ENCODE measurements around the gene GPD2. TPM values are rescaled to one million over a fixed set of nuclear protein-coding genes. Genes with fewer than 3 reads are reported as not detected.

GPD2 gene
- total RNA-seq, 2 experiments from 2014 or later = 41.2 to 46.2 TPM

GRCh38 chr2:156427074-156427473 lies 9.1 kb upstream of the GPD2 start:
- peaks cover 9% of the 10 kb centered on the region for H3K27me3 Mint-ChIP-seq
- no peaks in the 10 kb centered on the region for H3K9me3 Mint-ChIP-seq

GRCh38 chr2:156429211-156429610 lies 7.0 kb upstream of the GPD2 start:
- H3K4me1 Mint-ChIP-seq = peaks cover 16% of the 10 kb centered on the region
- H3K27ac Mint-ChIP-seq = no peak overlapping the region
- H3K4me3 Mint-ChIP-seq = no peak overlapping the region
- H3K36me3 Mint-ChIP-seq = no peaks in the 10 kb centered on the region
- H3K9me3 Mint-ChIP-seq = no peaks in the 10 kb centered on the region
- peaks cover 5% of the 10 kb centered on the region for H3K27me3 Mint-ChIP-seq
- no peak for DNase-seq

More at GRCh38 chr2:156427074-156427473, 9.1 kb upstream of the GPD2 start:
- Mint-ChIP-seq H3K4me1 (peaks cover 16% of the 10 kb centered on the region), H3K27ac (no peak overlapping the region), H3K4me3 (no peak overlapping the region), H3K36me3 (no peaks in the 10 kb centered on the region)
- no peak for DNase-seq

- Mint-ChIP-seq H3K4me1 (peaks cover 20% of the 10 kb centered on the region), H3K36me3 (no peaks in the 10 kb centered on the region), H3K4me3 (no peak overlapping the region), H3K27me3 (peaks cover 1% of the 10 kb centered on the region), H3K9me3 (no peaks in the 10 kb centered on the region), H3K27ac (peak overlapping the region; percentile 51)
- DNase-seq = no peak
Observed at GRCh38 chr2:156430236-156430979, 5.8 kb upstream of the GPD2 start.

DNA sequence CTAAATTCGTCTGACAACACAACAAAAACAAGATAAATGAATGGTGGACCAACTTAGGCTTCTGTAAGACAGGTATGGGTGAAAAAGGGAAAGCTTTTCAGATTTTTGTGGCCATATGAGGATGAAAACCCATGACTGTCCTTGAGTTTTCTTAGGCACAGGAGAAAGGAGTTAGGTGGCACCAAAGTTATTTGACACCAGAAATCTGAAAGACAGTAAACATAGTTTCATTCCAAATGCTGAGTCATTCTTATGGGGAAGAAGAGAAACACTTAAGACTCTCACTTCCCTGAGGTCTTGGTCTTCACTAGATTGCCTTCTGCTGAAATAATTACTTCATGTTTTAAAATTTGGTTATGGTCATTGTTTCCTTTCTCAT lies 5.2 kb upstream of the GPD2 start:
- Mint-ChIP-seq H3K27ac (peak overlapping the region; percentile 51), H3K36me3 (no peaks in the 10 kb centered on the region), H3K4me1 (peaks cover 20% of the 10 kb centered on the region), H3K9me3 (no peaks in the 10 kb centered on the region), H3K27me3 (no peaks in the 10 kb centered on the region), H3K4me3 (no peak overlapping the region)
- DNase-seq = no peak

GRCh38 chr2:156434461-156435291 lies 1.5 kb upstream of the GPD2 start:
- Mint-ChIP-seq H3K27me3 (no peaks in the 10 kb centered on the region), H3K36me3 (peaks cover 17% of the 10 kb centered on the region), H3K4me3 (peak overlapping the region; percentile 22), H3K4me1 (peaks cover 41% of the 10 kb centered on the region), H3K27ac (no peak overlapping the region), H3K9me3 (no peaks in the 10 kb centered on the region)
- no peak for DNase-seq

- H3K27me3 Mint-ChIP-seq = no peaks in the 10 kb centered on the region
- no peak for DNase-seq
- H3K36me3 Mint-ChIP-seq = peaks cover 21% of the 10 kb centered on the region
- peak overlapping the region; percentile 96 for H3K27ac Mint-ChIP-seq
- H3K9me3 Mint-ChIP-seq = no peaks in the 10 kb centered on the region
- H3K4me3 Mint-ChIP-seq = peak overlapping the region; percentile 57
- peaks cover 42% of the 10 kb centered on the region for H3K4me1 Mint-ChIP-seq
Observed at GRCh38 chr2:156435396-156435717, 822 bp upstream of the GPD2 start.

- Mint-ChIP-seq H3K27ac (peak overlapping the region; percentile 96), H3K9me3 (no peaks in the 10 kb centered on the region), H3K27me3 (no peaks in the 10 kb centered on the region), H3K36me3 (peaks cover 30% of the 10 kb centered on the region), H3K4me1 (peaks cover 31% of the 10 kb centered on the region), H3K4me3 (peak overlapping the region; percentile 97)
- peak; percentile 11 for DNase-seq
Observed at GRCh38 chr2:156436497-156437085, 412 bp downstream of the GPD2 start.

DNA sequence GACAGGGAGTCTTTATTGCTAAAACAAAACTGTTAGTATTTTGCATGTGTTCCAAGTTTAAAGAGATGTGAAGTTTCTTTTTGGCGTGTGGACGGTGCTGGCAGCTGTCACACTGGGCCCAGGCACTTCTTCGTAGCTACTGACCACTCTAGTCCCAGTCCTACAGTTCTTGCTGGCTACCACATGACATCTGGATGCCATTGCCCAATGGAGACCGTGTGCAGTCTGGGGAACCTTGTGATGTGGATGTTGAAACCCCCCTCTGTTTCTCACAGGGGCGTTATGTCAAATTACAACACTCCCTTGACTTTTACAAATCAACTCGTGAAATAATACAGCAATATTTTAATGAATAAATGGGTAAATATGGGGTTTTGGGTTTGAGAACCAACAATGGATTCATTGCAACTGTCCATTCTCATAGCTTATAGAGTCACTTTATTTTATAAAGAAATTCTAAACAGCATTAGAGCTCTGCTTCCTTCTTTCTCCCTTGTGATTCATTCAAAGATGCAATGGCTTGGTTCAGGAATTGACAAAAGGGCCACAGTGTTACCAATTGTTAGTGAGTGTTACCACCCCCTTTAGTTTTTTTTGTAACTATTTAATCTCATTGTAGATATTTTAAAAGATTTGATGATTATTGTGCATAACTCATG lies 1.2 kb downstream of the GPD2 start:
- Mint-ChIP-seq H3K36me3 (peaks cover 30% of the 10 kb centered on the region), H3K9me3 (no peaks in the 10 kb centered on the region), H3K27ac (peak overlapping the region; percentile 96), H3K4me3 (peak overlapping the region; percentile 97), H3K27me3 (no peaks in the 10 kb centered on the region), H3K4me1 (peaks cover 31% of the 10 kb centered on the region)
- no peak for DNase-seq

- Mint-ChIP-seq H3K27ac (peak overlapping the region; percentile 38), H3K4me3 (peak overlapping the region; percentile 97), H3K27me3 (no peaks in the 10 kb centered on the region)
Observed at GRCh38 chr2:156437931-156438410, 1.8 kb downstream of the GPD2 start.

GRCh38 chr2:156443089-156443488 lies 6.9 kb downstream of the GPD2 start:
- H3K27ac Mint-ChIP-seq = no peak overlapping the region
- no peaks in the 10 kb centered on the region for H3K27me3 Mint-ChIP-seq
- peaks cover 24% of the 10 kb centered on the region for H3K4me1 Mint-ChIP-seq
- H3K9me3 Mint-ChIP-seq = no peaks in the 10 kb centered on the region
- no peak overlapping the region for H3K4me3 Mint-ChIP-seq
- peaks cover 29% of the 10 kb centered on the region for H3K36me3 Mint-ChIP-seq
- DNase-seq = no peak

More at GRCh38 chr2:156437931-156438410, 1.8 kb downstream of the GPD2 start:
- H3K36me3 Mint-ChIP-seq = peaks cover 33% of the 10 kb centered on the region
- DNase-seq = no peak
- H3K9me3 Mint-ChIP-seq = no peaks in the 10 kb centered on the region
- H3K4me1 Mint-ChIP-seq = peaks cover 30% of the 10 kb centered on the region

- no peak for DNase-seq
- Mint-ChIP-seq H3K9me3 (no peaks in the 10 kb centered on the region), H3K27me3 (no peaks in the 10 kb centered on the region), H3K36me3 (peaks cover 26% of the 10 kb centered on the region), H3K27ac (no peak overlapping the region), H3K4me3 (no peak overlapping the region), H3K4me1 (peaks cover 14% of the 10 kb centered on the region)
Observed at GRCh38 chr2:156445296-156446220, 9.4 kb downstream of the GPD2 start.

DNA sequence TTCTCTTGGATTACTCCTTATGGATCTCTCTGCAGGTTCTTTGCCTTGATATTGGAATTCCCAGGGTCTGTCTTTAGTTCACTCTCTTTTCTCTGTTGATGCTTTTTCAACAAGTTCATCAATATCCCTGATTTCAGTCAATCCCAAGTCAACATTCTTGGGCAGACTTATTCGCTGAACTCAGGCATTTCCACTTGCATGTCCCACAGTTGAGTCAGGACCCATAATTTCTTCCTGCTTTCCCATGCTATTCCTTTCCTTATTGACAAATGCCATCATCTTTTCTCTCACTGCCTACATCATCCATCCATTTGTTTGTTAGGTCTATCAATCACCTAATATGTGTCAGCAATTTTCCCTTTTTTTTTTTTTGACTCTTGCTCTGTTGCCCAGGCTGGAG lies 11.6 kb downstream of the GPD2 start:
- Mint-ChIP-seq H3K9me3 (peaks cover 4% of the 10 kb centered on the region), H3K36me3 (peaks cover 24% of the 10 kb centered on the region), H3K27ac (no peak overlapping the region), H3K27me3 (no peaks in the 10 kb centered on the region), H3K4me1 (peaks cover 13% of the 10 kb centered on the region), H3K4me3 (no peak overlapping the region)
- DNase-seq = no peak

DNA sequence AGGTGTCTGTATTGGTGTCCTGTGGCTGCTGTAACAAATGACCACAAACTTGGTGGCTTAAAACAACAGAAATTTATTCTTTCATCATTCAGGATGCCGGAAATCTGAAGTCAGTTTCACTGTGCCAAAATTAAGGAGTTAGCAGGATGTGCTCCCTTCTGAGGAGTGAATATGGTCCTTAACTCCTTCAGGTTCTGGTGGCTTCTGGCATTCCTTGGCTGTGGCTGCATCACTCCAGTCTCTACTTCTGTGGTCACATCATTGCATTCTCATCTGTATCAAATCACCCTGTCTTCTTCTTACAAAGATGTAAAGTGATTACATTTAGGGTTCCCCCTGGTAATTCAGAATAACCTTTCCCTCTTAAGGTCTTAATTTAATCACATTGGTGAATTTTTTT lies 12.6 kb downstream of the GPD2 start:
- peaks cover 15% of the 10 kb centered on the region for H3K4me1 Mint-ChIP-seq

GRCh38 chr2:156452971-156453370 lies 16.8 kb downstream of the GPD2 start:
- Mint-ChIP-seq H3K27me3 (no peaks in the 10 kb centered on the region), H3K4me1 (peaks cover 23% of the 10 kb centered on the region), H3K9me3 (peaks cover 7% of the 10 kb centered on the region), H3K27ac (no peak overlapping the region), H3K36me3 (peaks cover 27% of the 10 kb centered on the region), H3K4me3 (no peak overlapping the region)
- DNase-seq = no peak

More for the DNA sequence above, 12.6 kb downstream of the GPD2 start:
- no peak overlapping the region for H3K27ac Mint-ChIP-seq
- no peak overlapping the region for H3K4me3 Mint-ChIP-seq
- DNase-seq = no peak
- H3K36me3 Mint-ChIP-seq = peaks cover 27% of the 10 kb centered on the region
- no peaks in the 10 kb centered on the region for H3K27me3 Mint-ChIP-seq
- peaks cover 7% of the 10 kb centered on the region for H3K9me3 Mint-ChIP-seq

Data from activated naive CD8-positive, alpha-beta T cell treated with anti-CD3 and anti-CD28 coated beads for 36 hours (primary cell).